ENCODE data around the gene OSBPL7. TPM values are rescaled to one million over a fixed set of nuclear protein-coding genes. Genes with fewer than 3 reads are reported as not detected.

OSBPL7 gene
- total and polyA plus RNA-seq, 2 of the 8 experiments (the other 6 are each of a cell fraction or from before 2014, with no cell fraction given): 7.2 to 8.9 TPM

GRCh38 chr17:47816947-47817346, 4.6 kb downstream of the OSBPL7 start (continued):
- no peak for TF ChIP-seq ATF3 (IDR thresholded peaks at IDR 0.05; ENCODE audit: insufficient read depth, low read depth, low read length)
